ENCODE data around the gene PRRT3. TPM values are rescaled to one million over a fixed set of nuclear protein-coding genes. Genes with fewer than 3 reads are reported as not detected.

Gene PRRT3
- total RNA-seq = 6.1 TPM

DNA sequence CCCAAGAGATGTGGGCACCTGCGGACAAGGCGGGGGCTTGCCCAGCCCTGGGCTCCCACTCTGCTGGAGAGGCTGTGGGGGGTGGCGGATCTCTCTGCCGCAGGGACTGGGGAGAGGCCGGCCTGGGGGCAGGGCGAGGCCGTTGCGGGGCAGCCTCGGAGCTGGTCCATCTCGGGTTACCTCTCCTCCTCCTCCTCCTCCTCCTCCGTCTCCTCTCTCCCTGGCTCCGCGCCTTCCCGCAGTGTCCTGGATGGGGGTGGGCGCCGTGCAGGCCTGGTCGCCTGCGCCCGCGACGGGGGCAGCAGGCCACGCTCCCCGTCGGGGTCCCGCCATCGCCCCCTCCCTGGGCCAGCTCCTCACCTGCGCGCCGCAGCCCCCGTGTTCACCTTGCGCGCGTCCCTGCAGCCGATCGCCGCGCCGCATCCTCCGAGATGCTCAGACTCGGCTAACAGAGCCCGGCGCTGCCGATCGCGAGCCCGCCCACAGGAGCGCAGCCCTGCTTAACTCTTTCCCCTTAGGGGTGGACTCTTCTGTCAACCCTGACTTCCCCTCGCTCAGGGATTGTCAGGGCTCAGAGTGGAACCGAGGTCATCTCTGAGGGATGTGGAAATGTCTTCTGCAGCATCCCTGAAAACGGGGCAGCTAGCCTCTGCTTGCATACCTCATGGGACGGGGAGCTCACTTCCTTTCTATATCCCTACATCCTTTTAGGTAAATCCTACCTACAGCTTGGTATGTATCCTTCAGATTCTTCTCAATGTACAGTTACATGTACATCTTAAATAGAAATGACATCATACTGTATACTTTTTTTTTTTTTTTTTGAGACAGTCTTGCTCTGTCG lies at the start of gene PRRT3:
Gene PRRT3, minus strand, starts transcription at position 447 of the 844 bp plus-strand sequence. CDS start 2,293 bp downstream, outside the sequence.
- DNase-seq (ENCODE audit: low spot score) = no peak

GRCh38 chr3:10000686-10001085 lies 48.5 kb upstream of the PRRT3 start:
- no peak for DNase-seq (ENCODE audit: low spot score)

DNA sequence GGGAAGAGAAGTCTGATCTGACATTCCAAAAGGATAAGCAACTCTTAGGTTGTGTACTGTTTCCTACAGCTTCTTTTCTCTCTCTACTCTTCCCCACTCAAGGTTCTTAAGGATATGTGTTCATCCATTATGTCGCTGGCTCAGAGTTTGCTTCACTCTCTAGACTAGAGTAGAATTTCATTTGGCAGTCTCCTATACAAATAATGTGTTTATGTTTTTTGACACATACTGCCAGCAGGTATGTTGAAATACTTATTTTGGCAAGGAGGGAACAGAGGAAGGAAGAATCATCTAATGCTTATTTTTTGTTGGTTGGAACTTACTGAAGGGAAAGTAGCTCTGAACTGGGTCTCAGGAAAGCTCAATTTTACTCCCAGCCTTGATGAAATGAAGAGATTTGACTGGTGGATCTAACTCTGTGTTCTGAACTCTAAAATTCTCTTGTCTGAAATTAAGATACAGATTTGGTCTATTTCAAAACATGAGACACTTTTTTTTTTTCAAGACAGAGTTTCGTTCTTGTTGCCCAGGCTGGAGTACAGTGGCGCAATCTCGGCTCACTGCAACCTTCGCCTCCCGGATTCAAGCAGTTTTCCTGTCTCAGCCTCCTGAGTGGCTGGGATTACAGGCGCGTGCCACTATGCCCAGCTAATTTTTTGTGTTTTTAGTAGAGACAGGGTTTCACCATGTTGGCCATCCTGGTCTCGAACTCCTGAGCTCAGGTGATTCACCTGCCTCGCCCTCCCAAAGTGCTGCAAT lies 42.1 kb upstream of the PRRT3 start:
- no peak for DNase-seq (ENCODE audit: low spot score)

- DNase-seq (ENCODE audit: low spot score) = no peak
These were observed 34.1 kb upstream of the PRRT3 start for GRCh38 chr3:9986230-9986725.

- no peak for DNase-seq (ENCODE audit: low spot score)
These were observed 28.0 kb upstream of the PRRT3 start for GRCh38 chr3:9980251-9980650.

- DNase-seq (ENCODE audit: low spot score) = no peak
These were observed 26.6 kb upstream of the PRRT3 start for GRCh38 chr3:9978710-9979305.

GRCh38 chr3:9976721-9977709 lies 24.8 kb upstream of the PRRT3 start:
- peak; percentile 52 for DNase-seq (ENCODE audit: low spot score)

- no peak for DNase-seq (ENCODE audit: low spot score)
These were observed 17.9 kb upstream of the PRRT3 start for GRCh38 chr3:9970020-9970652.

GRCh38 chr3:9969632-9970019 lies 17.4 kb upstream of the PRRT3 start:
- DNase-seq (ENCODE audit: low spot score) = no peak

DNA sequence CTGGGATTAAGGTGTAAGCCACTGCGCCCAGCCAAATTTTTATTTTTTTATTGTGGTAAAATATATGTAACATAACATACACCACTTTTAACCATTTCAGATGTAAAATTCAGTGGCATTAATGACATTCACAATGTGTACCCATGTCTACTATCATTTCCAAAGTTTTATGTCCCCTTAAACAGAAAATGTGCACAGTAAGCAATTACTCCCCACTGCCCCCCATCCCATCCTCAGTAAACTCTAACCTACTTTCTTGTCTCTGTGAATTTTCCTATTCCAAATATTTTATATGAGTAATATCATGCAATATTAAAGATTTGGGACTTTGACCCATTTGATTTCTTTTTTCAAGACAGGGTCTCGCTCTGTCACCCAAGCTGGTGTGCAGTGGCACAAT lies 14.6 kb upstream of the PRRT3 start:
- no peak for DNase-seq (ENCODE audit: low spot score)

DNA sequence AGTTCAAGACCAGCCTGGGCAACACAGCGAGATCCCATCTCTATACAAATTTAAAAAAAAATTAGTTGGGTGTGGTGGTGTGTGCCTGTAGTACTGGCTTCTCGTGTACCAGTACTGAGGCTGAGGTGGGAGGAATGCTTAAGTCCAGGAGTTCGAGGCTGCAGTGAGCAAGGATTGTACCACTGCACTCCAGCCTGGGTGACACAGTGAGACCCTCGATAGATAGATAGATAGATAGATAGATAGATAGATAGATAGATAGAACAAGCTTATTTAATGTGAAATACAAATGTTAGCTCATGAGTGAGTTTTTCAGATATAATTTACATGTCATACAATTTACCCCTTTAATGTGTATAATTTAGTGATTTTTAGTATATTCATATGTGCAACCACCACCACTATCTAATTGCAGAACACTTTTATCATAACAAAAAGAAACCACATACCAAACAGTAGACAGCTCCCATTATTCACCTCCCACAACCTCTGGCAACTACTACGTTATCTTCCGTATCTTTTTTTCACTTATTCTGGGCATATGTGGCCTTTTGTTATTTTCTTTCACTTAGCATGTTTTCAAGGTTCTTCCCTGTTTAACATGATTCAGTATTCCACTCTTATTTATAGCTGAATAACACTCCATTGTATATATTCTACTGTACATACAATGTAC lies 13.1 kb upstream of the PRRT3 start:
- no peak for DNase-seq (ENCODE audit: low spot score)

DNA sequence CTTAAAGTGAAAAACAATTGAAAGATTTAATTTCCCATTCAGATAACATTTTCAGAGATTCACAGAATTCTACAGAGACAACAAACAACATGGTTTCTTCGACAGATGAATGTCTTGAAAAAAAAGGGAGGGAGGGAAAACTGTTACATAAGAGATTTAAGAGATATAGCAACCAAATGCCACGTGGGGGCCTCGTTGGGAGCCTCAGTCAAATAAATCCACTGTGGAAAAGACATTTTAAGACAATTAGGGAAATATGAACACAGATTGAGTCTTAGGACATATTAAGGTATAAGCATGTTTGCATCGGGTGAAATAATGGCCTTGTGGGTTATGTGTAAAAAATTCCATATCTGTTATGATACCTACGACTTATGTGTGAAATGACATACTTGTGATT lies 5.0 kb upstream of the PRRT3 start:
- DNase-seq (ENCODE audit: low spot score) = no peak

DNA sequence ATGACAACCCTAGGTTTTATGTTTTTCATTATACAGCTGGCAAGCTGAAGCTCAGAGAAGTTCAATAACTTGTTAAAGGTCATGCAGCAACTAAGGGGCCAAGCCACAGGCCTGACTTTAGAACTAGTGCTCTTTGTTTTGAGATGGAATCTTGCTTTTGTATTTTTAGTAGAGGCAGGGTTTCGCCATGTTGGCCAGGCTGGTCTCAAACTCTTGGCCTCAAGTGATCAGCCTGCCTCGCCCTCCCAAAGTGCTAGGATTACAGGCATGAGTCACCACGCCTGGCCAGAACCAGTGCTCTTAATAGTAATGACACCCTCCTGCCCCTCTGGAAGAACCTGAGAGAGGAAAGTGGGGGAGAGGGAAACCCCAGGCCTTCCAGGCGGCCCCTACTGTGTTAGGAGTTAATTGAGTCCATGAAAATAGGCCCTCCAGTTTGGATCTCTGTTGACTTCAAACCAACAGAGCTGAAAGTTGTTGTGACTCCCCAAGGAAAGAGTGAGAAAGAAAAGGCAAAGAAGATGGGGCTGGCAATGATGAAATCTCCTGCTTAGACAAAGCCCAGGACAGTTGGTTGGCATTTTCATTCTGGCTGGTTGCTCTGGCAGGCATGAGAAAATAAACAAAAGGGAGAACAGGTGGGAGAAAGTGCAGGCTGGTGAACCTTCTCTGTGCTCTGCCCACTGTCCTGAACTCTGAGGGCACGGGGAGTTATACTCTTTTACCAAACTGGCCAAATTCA lies 3.6 kb upstream of the PRRT3 start:
- DNase-seq (ENCODE audit: low spot score) = no peak

GRCh38 chr3:9955067-9955502 lies 2.9 kb upstream of the PRRT3 start:
- no peak for DNase-seq (ENCODE audit: low spot score)

- no peak for DNase-seq (ENCODE audit: low spot score)
These were observed 628 bp downstream of the PRRT3 start for GRCh38 chr3:9951598-9951961.

GRCh38 chr3:9951126-9951525 lies 1.1 kb downstream of the PRRT3 start:
- no peak for DNase-seq (ENCODE audit: low spot score)

GRCh38 chr3:9949626-9950025 lies 2.6 kb downstream of the PRRT3 start:
- DNase-seq (ENCODE audit: low spot score) = no peak

GRCh38 chr3:9949115-9949514 lies 3.1 kb downstream of the PRRT3 start:
- no peak for DNase-seq (ENCODE audit: low spot score)

DNA sequence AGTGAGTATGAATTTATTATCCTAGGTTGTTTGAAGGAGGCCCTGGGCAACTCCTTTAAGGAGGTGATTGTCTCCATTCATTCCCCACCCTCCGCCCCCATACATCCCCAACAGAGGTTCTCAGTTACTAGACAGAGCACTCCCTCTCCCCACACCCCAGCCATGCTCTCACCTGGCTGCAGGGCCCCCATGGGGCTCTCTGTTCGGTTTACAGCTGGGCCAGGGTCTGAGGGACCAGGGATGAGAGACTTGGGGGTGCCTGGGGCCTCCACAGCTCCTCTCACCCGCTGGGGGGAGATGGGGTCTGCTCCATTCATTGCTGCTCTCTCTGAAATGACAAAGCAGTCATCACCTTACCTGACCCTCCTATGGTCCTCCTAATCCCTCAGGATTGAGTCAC lies 3.6 kb downstream of the PRRT3 start:
- DNase-seq (ENCODE audit: low spot score) = no peak
